ENCODE data around the gene CCDC148. TPM values are rescaled to one million over a fixed set of nuclear protein-coding genes. Genes with fewer than 3 reads are reported as not detected.

Gene CCDC148
- total RNA-seq, 2 experiments from 2014 or later = not detected

- H3K9me3 Mint-ChIP-seq = peaks cover 6% of the 10 kb centered on the region
- intact Hi-C loops (cut with micrococcal nuclease) = no loop called here
- no peak overlapping the region for H3K27ac Mint-ChIP-seq
- no peaks in the 10 kb centered on the region for H3K36me3 Mint-ChIP-seq (ENCODE audit: low read depth)
- DNase-seq = no peak
- CTCF ChIA-PET = interaction anchor here (0.7 kb wide), 1 partner anchor 86 kb away, joined by 3 read pairs; no protein-coding TSS in a partner anchor
- H3K4me3 Mint-ChIP-seq = no peak overlapping the region
- H3K27me3 Mint-ChIP-seq (ENCODE audit: low read depth) = peaks cover 18% of the 10 kb centered on the region
- H3K4me1 Mint-ChIP-seq (ENCODE audit: low read depth) = no peaks in the 10 kb centered on the region
Observed at GRCh38 chr2:158144914-158145625, 311.5 kb downstream of the CCDC148 start.

GRCh38 chr2:158143703-158144360, 312.7 kb downstream of the CCDC148 start:
- CTCF ChIA-PET = no interaction called here
- peaks cover 18% of the 10 kb centered on the region for H3K27me3 Mint-ChIP-seq (ENCODE audit: low read depth)
- no peaks in the 10 kb centered on the region for H3K36me3 Mint-ChIP-seq (ENCODE audit: low read depth)
- DNase-seq = no peak
- H3K27ac Mint-ChIP-seq = no peak overlapping the region
- peaks cover 6% of the 10 kb centered on the region for H3K9me3 Mint-ChIP-seq
- intact Hi-C loops (cut with micrococcal nuclease) = no loop called here
- H3K4me3 Mint-ChIP-seq = no peak overlapping the region
- no peaks in the 10 kb centered on the region for H3K4me1 Mint-ChIP-seq (ENCODE audit: low read depth)

- Mint-ChIP-seq H3K27me3 (ENCODE audit: low read depth) (peaks cover 18% of the 10 kb centered on the region), H3K4me1 (ENCODE audit: low read depth) (no peaks in the 10 kb centered on the region), H3K36me3 (ENCODE audit: low read depth) (no peaks in the 10 kb centered on the region), H3K27ac (no peak overlapping the region), H3K4me3 (no peak overlapping the region), H3K9me3 (peaks cover 6% of the 10 kb centered on the region)
- intact Hi-C loops (cut with micrococcal nuclease) = no loop called here
- DNase-seq = no peak
- CTCF ChIA-PET = no interaction called here
Observed at GRCh38 chr2:158142568-158143332, 313.8 kb downstream of the CCDC148 start.

GRCh38 chr2:158142165-158142564, 314.4 kb downstream of the CCDC148 start:
- H3K4me3 Mint-ChIP-seq = no peak overlapping the region
- H3K27ac Mint-ChIP-seq = no peak overlapping the region
- intact Hi-C loops (cut with micrococcal nuclease) = no loop called here
- CTCF ChIA-PET = no interaction called here
- H3K4me1 Mint-ChIP-seq (ENCODE audit: low read depth) = no peaks in the 10 kb centered on the region
- no peak for DNase-seq
- H3K9me3 Mint-ChIP-seq = peaks cover 6% of the 10 kb centered on the region
- no peaks in the 10 kb centered on the region for H3K36me3 Mint-ChIP-seq (ENCODE audit: low read depth)
- H3K27me3 Mint-ChIP-seq (ENCODE audit: low read depth) = peaks cover 12% of the 10 kb centered on the region

GRCh38 chr2:158140201-158140600, 316.4 kb downstream of the CCDC148 start:
- no peak overlapping the region for H3K27ac Mint-ChIP-seq
- intact Hi-C loops (cut with micrococcal nuclease) = no loop called here
- CTCF ChIA-PET = no interaction called here
- peaks cover 9% of the 10 kb centered on the region for H3K27me3 Mint-ChIP-seq (ENCODE audit: low read depth)
- peaks cover 1% of the 10 kb centered on the region for H3K9me3 Mint-ChIP-seq
- no peak for DNase-seq
- H3K4me3 Mint-ChIP-seq = no peak overlapping the region
- no peaks in the 10 kb centered on the region for H3K36me3 Mint-ChIP-seq (ENCODE audit: low read depth)
- H3K4me1 Mint-ChIP-seq (ENCODE audit: low read depth) = no peaks in the 10 kb centered on the region

- Mint-ChIP-seq H3K9me3 (no peaks in the 10 kb centered on the region), H3K4me3 (no peak overlapping the region), H3K36me3 (ENCODE audit: low read depth) (no peaks in the 10 kb centered on the region), H3K4me1 (ENCODE audit: low read depth) (no peaks in the 10 kb centered on the region), H3K27me3 (ENCODE audit: low read depth) (peaks cover 11% of the 10 kb centered on the region), H3K27ac (no peak overlapping the region)
- DNase-seq = no peak
- CTCF ChIA-PET = no interaction called here
- intact Hi-C loops (cut with micrococcal nuclease) = no loop called here
Observed at GRCh38 chr2:158138255-158138654, 318.3 kb downstream of the CCDC148 start.

GRCh38 chr2:158135096-158135495, 321.5 kb downstream of the CCDC148 start:
- no peaks in the 10 kb centered on the region for H3K36me3 Mint-ChIP-seq (ENCODE audit: low read depth)
- H3K27ac Mint-ChIP-seq = no peak overlapping the region
- no peaks in the 10 kb centered on the region for H3K4me1 Mint-ChIP-seq (ENCODE audit: low read depth)
- H3K4me3 Mint-ChIP-seq = no peak overlapping the region
- CTCF ChIA-PET = no interaction called here
- intact Hi-C loops (cut with micrococcal nuclease) = no loop called here
- no peak for DNase-seq
- peaks cover 4% of the 10 kb centered on the region for H3K27me3 Mint-ChIP-seq (ENCODE audit: low read depth)
- no peaks in the 10 kb centered on the region for H3K9me3 Mint-ChIP-seq

GRCh38 chr2:158134655-158135054, 321.9 kb downstream of the CCDC148 start:
- intact Hi-C loops (cut with micrococcal nuclease) = no loop called here
- H3K4me3 Mint-ChIP-seq = no peak overlapping the region
- H3K9me3 Mint-ChIP-seq = no peaks in the 10 kb centered on the region
- CTCF ChIA-PET = interaction anchor here (0.6 kb wide), 1 partner anchor 1664 kb away, joined by 3 read pairs; no protein-coding TSS in a partner anchor
- H3K36me3 Mint-ChIP-seq (ENCODE audit: low read depth) = no peaks in the 10 kb centered on the region
- no peaks in the 10 kb centered on the region for H3K4me1 Mint-ChIP-seq (ENCODE audit: low read depth)
- no peak overlapping the region for H3K27ac Mint-ChIP-seq
- peaks cover 4% of the 10 kb centered on the region for H3K27me3 Mint-ChIP-seq (ENCODE audit: low read depth)
- DNase-seq = no peak

GRCh38 chr2:158134055-158134454, 322.5 kb downstream of the CCDC148 start:
- Mint-ChIP-seq H3K4me1 (ENCODE audit: low read depth) (no peaks in the 10 kb centered on the region), H3K36me3 (ENCODE audit: low read depth) (no peaks in the 10 kb centered on the region)

GRCh38 chr2:158131919-158132566, 324.5 kb downstream of the CCDC148 start:
- Mint-ChIP-seq H3K36me3 (ENCODE audit: low read depth) (no peaks in the 10 kb centered on the region), H3K4me3 (no peak overlapping the region), H3K9me3 (no peaks in the 10 kb centered on the region), H3K27ac (no peak overlapping the region), H3K27me3 (ENCODE audit: low read depth) (peaks cover 4% of the 10 kb centered on the region), H3K4me1 (ENCODE audit: low read depth) (no peaks in the 10 kb centered on the region)
- CTCF ChIA-PET = interaction anchor here (0.6 to 1.3 kb wide), 2 partner anchors 15 to 108 kb away, joined by 3 read pairs; no protein-coding TSS in a partner anchor
- intact Hi-C loops (cut with micrococcal nuclease) = no loop called here
- DNase-seq = no peak

More at GRCh38 chr2:158134055-158134454, 322.5 kb downstream of the CCDC148 start:
- Mint-ChIP-seq H3K9me3 (no peaks in the 10 kb centered on the region), H3K27ac (no peak overlapping the region), H3K27me3 (ENCODE audit: low read depth) (peaks cover 4% of the 10 kb centered on the region), H3K4me3 (no peak overlapping the region)
- no peak for DNase-seq
- CTCF ChIA-PET = interaction anchor here (0.6 kb wide), 1 partner anchor 1663 kb away, joined by 3 read pairs; no protein-coding TSS in a partner anchor
- intact Hi-C loops (cut with micrococcal nuclease) = no loop called here

- Mint-ChIP-seq H3K27me3 (ENCODE audit: low read depth) (peaks cover 2% of the 10 kb centered on the region), H3K27ac (no peak overlapping the region), H3K4me3 (no peak overlapping the region), H3K4me1 (ENCODE audit: low read depth) (no peaks in the 10 kb centered on the region), H3K36me3 (ENCODE audit: low read depth) (no peaks in the 10 kb centered on the region), H3K9me3 (no peaks in the 10 kb centered on the region)
- intact Hi-C loops (cut with micrococcal nuclease) = no loop called here
- CTCF ChIA-PET = interaction anchor here (1.3 kb wide), 1 partner anchor 107 kb away, joined by 3 read pairs; no protein-coding TSS in a partner anchor
- DNase-seq = no peak
Observed at GRCh38 chr2:158131483-158131912, 325.1 kb downstream of the CCDC148 start.
